Loucy (cell line): ENCODE results near the gene C13orf46.

Experiments used
- CTCF ChIP-seq: fragments of 200-600 bp; sonication (generic); conservative IDR thresholded peaks from 2 replicates; pipeline ENCODE4 v1.5.1; 2014; ENCODE audit warnings: mild to moderate bottlenecking, antibody characterized with exemption, low read length
- EZH2phosphoT487 ChIP-seq: fragments of 200-600 bp; IDR thresholded peaks from 2 replicates; pipeline ENCODE4 v1.6.1; 2018; ENCODE audit warnings: antibody characterized with exemption, mild to moderate bottlenecking, moderate library complexity, borderline replicate concordance

DNA sequence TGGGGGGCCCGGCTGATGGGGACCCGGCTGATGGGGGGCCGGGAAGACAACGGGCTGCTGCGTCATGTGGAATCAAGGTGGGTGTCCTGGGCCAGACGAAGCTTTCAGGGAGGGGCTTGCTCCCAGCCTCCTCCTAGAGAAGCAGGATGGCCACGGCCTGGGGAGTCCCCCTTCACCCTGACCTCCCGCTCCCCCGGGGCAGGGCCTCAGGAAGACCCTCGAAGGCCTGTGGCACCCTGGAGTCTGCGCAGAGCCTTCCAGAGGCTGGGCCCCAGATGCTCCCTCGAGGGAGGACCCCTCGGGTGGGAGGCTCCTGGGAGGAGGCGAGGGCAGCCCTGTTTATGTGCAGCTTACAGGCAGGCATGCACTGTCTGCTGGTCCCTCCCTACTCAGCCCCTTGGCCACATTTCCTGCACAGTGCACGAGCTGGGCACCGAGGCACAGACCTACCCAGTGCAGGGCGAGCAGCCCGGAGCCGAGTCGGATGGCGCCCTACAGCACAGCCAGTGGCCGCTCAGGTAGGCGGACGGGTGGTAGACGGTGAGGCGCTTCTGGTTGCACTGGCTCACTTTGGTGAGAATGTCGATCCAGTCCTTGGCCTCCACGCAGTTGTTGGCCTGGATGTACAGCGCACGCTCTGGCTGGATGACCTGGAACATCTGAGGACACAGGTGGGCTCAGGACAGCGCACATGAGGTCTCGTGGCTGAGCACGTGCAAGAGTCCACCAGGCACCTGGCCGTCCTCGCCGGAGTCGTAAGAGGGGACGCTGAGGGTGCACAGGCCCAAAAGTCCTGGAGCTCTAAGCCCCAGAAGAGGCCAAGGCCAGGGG is 22.4 kb upstream of the C13orf46 start:
- TF ChIP-seq CTCF (no peak), EZH2phosphoT487 (no peak)
